ENCODE results near the gene OTOP3.

DNA sequence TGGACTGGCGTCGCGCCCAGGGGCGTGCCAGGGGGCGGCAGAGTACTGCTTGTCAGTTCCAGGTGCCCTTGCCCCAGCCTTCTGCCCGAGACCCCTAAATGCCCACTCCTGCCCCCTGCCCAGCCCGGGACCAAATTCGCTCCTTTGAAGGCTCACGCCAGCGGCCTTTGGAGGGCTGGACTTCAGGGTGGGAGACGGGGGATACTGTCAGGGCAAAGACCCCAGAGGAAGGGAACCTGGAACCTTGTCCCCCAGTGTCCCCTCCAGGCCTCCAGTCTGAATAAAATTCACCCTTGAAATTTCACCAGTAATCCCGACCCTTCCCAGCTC lies 737 bp downstream of the OTOP3 start:
- TF ChIP-seq POLR2A (IDR thresholded peaks at IDR 0.05) (no peak), CTCF (IDR thresholded peaks at IDR 0.05) (no peak)
